ENCODE data around the gene RIPOR3.

DNA sequence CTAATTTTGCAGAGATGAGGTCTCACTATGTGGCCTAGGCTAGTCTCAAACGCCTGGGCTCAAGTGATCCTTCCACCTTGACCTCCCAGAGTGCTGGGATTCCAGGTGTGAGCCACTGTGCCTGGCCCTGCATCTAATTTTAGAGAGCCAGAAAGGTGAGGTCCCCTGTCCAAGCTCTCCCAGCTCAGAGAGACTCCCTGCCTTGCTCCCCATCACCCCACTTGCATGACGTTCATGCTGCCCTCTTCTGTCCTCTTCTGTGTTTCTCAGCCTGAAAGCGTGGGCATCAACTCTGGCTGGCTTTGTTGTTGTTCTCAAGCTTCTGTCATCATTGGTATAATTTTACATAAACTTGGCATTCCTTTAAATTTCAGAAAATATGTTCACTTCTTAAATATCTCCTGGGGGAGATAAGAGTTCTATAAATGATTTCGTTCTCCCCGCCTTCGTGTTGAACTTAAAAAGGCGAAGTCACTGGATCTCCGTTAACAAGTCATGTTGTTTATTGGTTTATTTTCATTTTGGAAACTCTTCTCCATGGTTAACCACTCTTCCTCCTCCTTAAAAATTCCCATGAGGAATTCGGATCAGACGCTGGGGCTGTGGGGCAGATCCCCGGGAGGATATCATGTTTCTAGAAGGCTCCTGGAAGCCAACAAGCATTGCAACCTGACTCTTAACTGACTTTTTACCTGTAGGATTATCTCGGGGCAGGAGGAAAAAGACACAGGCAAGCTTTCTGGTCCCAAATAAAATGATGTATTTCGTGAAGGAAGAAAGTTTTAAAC, 26.8 kb upstream of the RIPOR3 start:
- TF ChIP-seq, protein P1, sequence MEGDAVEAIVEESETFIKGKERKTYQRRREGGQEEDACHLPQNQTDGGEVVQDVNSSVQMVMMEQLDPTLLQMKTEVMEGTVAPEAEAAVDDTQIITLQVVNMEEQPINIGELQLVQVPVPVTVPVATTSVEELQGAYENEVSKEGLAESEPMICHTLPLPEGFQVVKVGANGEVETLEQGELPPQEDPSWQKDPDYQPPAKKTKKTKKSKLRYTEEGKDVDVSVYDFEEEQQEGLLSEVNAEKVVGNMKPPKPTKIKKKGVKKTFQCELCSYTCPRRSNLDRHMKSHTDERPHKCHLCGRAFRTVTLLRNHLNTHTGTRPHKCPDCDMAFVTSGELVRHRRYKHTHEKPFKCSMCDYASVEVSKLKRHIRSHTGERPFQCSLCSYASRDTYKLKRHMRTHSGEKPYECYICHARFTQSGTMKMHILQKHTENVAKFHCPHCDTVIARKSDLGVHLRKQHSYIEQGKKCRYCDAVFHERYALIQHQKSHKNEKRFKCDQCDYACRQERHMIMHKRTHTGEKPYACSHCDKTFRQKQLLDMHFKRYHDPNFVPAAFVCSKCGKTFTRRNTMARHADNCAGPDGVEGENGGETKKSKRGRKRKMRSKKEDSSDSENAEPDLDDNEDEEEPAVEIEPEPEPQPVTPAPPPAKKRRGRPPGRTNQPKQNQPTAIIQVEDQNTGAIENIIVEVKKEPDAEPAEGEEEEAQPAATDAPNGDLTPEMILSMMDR (IDR thresholded peaks at IDR 0.05): no peak
- TF ChIP-seq POLR2A (IDR thresholded peaks at IDR 0.05): no peak
